HG02678 (cell line): ENCODE results near the gene DHX34.
"Not testable (repeated sequence)": the region's sequence is repeated elsewhere in the genome, so short reads cannot be mapped to it uniquely, and the experiment has no call there.

Source experiments
- ATAC-seq: cut with Tn5 transposase; IDR thresholded peaks from one replicate; pipeline ENCODE4 v1.9.1; 2021; ENCODE audit warnings: mild to moderate bottlenecking, moderate library complexity; ENCODE audit not compliant: unreplicated experiment

DHX34 gene

GRCh38 chr19:47362321-47362720 is 13.2 kb downstream of the DHX34 start:
- no peak for ATAC-seq

- ATAC-seq: no peak
Observed at GRCh38 chr19:47363758-47364531, 14.8 kb downstream of the DHX34 start.

DNA sequence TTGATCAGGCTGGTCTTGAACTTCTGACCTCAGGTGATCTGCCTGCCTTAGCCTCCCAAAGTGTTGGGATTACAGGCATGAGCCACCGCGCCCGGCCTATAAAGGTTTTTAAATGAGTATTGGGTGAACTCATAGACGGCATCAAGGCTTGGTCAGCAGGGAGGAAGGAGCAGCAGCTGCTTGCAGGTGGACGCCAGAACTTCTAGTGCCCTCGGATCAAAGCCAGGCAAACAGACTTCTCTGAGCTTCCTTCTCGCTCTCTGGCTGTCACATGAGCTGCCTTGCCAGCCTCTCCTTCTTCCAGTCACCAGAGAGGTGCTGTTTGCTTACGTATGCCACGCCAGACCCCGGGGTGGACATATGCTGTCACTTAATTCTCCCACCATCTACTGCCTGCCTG is 16.3 kb downstream of the DHX34 start:
- ATAC-seq: not testable (repeated sequence)

- ATAC-seq: no peak
Observed at GRCh38 chr19:47370045-47370611, 21.0 kb downstream of the DHX34 start.

GRCh38 chr19:47371261-47371660 is 22.1 kb downstream of the DHX34 start:
- no peak for ATAC-seq

GRCh38 chr19:47372603-47373002 is 23.5 kb downstream of the DHX34 start:
- no peak for ATAC-seq

DNA sequence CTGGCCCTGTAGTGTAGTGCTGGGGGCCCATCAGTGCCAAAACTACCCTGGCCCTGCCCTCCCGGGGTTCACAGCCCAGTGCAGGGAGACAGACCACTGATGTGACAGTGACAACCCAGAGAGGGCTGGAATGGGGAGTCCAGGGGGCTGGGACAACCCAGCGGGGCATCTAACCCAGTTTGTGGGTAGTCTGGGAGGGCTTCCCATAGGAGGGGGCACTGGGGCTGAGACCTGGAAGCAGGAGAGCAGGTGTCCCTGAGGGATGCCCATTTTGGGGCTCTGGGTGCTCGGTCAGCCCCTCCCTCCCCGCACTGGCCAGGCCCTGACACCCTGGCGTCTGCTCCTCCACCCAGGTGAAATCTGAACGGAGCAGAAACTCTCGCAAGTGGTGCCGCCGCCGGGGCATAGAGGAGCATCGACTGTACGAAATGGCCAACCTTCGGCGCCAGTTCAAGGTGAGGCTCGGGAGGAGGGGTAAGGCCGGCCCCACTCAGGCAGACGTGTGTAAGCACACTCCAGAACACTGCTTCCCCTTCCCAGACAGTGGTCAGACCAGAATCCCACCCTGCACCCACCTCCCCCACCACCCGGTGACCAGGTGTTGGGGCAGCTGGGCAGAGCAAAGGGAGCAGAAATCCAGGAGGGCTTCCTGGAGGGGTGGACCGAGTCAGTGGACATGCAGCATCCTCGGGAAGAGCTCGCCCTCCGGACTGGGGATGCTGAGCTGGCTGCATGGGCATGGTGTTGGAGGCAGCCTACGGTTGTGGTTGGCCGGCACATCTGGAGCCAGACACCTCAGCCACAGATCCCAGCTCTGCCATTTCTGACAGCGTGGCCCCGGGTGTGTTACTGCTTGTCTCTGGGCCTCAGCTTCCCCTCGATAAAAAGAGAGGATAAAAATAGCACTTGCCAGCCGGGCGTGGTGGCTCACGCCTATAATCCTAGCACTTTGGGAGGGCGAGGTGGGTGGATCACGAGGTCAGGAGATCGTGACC is 24.4 kb downstream of the DHX34 start:
- no peak for ATAC-seq

DNA sequence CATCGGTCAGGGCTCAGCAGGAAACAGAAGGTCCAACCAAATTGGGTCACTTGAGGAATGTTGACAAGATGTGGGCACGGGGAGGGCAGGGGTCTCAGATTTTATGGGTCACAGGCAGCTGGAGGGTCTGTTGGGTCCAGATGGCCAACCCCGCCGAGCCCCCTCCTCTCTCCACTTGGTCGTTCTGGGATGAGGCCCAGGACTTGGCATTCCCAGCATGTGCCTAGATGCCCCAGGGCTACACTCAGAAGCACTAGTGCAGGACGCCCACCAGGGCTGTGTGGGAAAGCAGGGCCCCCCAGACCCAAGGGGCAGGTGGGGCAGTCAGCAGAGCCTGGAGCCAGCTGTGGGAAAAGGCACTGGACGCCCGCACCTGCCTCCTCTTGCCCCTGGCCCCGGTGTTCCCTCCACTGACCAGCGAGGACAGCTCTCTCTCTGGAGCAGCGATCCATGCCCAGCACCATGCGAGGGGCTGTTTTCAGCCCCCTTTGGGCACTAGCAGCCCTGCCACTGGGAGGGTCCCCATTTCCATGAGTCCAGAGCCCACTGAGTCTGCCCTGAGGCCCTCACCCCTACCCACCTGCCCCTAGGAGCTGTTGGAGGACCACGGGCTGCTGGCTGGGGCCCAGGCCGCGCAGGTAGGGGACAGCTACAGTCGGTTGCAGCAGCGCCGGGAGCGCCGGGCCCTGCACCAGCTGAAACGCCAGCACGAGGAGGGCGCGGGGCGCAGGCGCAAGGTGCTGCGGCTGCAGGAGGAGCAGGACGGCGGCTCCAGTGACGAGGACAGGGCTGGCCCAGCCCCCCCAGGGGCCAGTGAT is 26.0 kb downstream of the DHX34 start:
- no peak for ATAC-seq

DNA sequence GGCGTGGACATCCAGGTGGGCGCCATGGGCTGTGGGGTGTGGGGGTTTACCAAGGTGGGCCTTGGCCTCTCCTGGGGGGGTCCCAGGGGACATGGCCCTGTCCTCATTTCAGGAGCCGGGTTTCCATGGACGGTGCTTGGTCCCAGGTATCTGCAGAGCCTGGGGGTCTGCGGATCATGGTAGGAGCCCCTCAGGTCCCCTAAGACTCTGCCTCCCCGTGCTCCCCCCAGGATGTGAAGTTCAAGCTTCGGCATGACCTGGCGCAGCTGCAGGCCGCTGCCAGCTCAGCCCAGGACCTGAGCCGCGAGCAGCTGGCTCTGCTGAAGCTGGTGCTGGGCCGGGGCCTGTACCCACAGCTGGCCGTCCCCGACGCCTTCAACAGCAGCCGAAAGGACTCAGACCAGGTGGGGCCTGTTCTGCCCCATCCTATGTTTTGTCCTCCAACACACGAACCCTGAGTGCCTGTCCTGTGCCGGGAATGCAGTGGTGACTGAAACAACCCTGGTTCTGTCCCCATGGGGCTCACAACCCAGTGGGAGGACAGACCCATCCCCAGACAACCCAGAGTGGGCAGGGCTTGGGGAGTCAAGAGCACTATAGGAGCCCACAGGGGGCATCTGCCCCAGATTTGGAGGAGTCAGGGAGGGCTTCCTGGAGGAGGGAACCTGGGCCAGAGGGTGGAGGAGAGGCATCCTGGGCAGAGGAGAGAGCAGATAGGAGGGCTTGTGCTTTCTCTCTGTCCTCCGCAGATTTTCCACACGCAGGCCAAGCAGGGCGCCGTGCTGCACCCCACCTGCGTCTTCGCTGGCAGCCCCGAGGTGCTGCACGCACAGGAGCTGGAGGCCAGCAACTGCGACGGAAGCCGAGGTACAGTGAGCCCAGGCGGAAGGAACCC is 26.8 kb downstream of the DHX34 start:
- ATAC-seq: no peak

DNA sequence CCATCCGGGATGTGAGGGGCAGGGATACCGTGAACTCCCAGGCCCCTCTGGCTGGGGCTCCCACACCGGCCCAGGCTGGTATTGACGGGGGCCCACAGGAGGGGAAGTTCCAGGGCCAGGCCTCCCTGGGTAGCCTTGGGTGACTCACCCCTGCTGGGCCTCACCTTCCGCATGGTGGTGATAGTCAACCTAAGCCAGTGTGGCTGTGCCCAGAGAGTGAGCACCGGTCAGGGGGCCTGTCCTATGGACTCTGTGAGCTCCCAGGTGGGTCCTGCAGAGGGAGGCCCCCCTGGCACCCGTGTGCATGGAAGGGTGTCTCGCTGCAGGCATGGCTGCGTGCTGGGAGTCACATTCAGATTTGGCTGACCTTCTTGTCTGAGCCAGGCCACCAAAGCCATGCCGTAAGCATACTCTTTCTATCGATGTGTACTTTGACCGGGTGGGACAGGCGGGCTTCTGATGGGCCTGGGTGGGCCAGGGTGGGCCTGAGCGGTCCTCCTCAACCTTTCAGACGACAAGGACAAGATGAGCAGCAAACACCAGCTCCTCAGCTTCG is 27.6 kb downstream of the DHX34 start:
- no peak for ATAC-seq

DNA sequence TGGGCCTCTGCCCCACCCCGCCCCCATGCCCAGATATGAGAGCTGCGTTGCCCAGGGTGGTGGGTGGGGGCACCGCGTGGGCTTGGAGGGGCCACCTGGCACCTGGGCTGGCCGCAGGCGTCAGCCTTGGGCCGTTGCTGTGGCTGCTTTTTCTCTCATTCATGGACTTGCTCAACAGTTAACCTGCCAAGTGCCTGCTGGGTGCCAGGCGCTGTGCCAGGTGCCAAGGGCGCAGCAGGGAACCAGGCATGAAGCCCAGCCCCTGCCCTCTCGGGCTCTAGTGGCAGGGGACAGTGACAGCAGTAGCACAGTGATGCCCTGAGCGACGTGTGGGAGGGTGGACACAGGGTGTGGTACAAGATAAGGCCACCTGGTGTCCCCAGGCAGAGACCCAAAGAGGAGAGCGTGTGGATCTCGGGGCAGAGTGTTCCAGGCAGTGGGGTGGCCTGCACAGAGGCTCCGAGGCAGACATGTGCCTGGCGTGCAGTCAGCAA is 28.1 kb downstream of the DHX34 start:
- ATAC-seq: no peak

GRCh38 chr19:47377801-47378200 is 28.7 kb downstream of the DHX34 start:
- no peak for ATAC-seq

- no peak for ATAC-seq
Observed at GRCh38 chr19:47378246-47378645, 29.1 kb downstream of the DHX34 start.

- ATAC-seq: no peak
Observed at GRCh38 chr19:47379381-47379938, 30.3 kb downstream of the DHX34 start.

GRCh38 chr19:47380559-47380958 is 31.4 kb downstream of the DHX34 start:
- no peak for ATAC-seq

DNA sequence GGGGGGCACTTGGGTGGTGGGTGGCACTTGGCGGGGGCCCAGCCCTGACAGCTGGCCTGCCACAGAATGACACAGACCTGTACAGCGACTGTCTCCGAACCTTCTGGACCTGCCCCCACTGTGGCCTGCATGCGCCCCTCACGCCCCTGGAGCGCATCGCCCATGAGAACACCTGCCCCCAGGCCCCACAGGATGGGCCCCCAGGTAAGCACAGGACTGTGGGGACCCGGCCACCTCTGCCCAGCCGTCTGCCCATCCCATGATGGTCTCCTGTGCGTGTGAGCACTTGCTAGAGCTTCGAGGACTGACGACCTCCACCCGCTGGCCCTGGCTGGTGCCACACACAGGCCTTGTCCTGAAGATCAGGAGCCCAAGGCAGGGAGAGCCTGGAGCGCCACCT is 32.0 kb downstream of the DHX34 start:
- no peak for ATAC-seq

DNA sequence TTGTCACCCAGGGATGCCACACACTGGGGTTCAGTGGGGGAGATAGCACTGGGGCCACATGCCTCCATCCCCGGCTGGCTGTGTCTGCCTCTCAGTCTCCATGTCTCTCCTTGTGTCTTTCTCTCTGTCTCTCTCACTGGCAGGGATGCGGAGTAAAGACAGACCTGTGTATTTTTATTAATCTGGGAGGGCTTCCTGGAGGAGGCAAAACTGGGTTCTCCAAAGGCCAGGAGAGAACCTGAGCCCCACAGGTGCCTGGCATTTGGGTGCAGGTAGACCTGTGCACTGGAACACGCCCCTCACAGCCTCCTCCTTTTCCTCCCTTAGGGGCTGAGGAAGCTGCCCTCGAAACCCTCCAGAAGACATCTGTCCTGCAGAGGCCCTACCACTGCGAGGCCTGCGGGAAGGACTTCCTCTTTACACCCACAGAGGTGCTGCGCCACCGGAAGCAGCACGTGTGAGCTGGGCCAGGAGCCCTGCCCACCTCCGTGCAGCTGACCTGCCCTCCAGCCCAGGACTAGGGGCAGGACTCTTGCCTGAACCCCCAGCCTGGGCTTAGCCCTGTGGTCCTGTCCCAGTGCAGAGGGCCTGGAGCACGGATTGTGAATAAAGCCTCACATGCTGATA is 32.7 kb downstream of the DHX34 start:
- ATAC-seq: no peak

GRCh38 chr19:47383890-47384289 is 34.8 kb downstream of the DHX34 start:
- not testable (repeated sequence) for ATAC-seq
